GF-D8 (cell line): ENCODE results near the gene CCDC27.
"Not testable (repeated sequence)": the region's sequence is repeated elsewhere in the genome, so short reads cannot be mapped to it uniquely, and the experiment has no call there.

Source experiments
- DNase-seq: peaks from one replicate; lab custom pipeline; 2025; lab: John Stamatoyannopoulos, UW

The CCDC27 gene

GRCh38 chr1:3718764-3719163 lies 33.5 kb upstream of the CCDC27 start:
- no peak for DNase-seq

GRCh38 chr1:3721955-3722465 lies 30.2 kb upstream of the CCDC27 start:
- no peak for DNase-seq

- DNase-seq = no peak
Observed at GRCh38 chr1:3722846-3723245, 29.4 kb upstream of the CCDC27 start.

- not testable (repeated sequence) for DNase-seq
Observed at GRCh38 chr1:3724416-3725030, 27.7 kb upstream of the CCDC27 start.

GRCh38 chr1:3725366-3725765 lies 26.9 kb upstream of the CCDC27 start:
- no peak for DNase-seq

GRCh38 chr1:3727042-3727824 lies 25.0 kb upstream of the CCDC27 start:
- DNase-seq = no peak

GRCh38 chr1:3727825-3728776 lies 24.1 kb upstream of the CCDC27 start:
- no peak for DNase-seq

- no peak for DNase-seq
Observed at GRCh38 chr1:3729594-3730542, 22.4 kb upstream of the CCDC27 start.

- DNase-seq = no peak
Observed at GRCh38 chr1:3730543-3731247, 21.6 kb upstream of the CCDC27 start.

GRCh38 chr1:3731583-3732433 lies 20.4 kb upstream of the CCDC27 start:
- DNase-seq = no peak

GRCh38 chr1:3732434-3733093 lies 19.7 kb upstream of the CCDC27 start:
- DNase-seq = no peak

- DNase-seq = no peak
Observed at GRCh38 chr1:3733094-3733882, 19.0 kb upstream of the CCDC27 start.

GRCh38 chr1:3733883-3734589 lies 18.2 kb upstream of the CCDC27 start:
- no peak for DNase-seq

- DNase-seq = no peak
Observed at GRCh38 chr1:3734602-3735001, 17.6 kb upstream of the CCDC27 start.

- no peak for DNase-seq
Observed at GRCh38 chr1:3735027-3735681, 17.1 kb upstream of the CCDC27 start.

GRCh38 chr1:3735688-3736087 lies 16.6 kb upstream of the CCDC27 start:
- DNase-seq = no peak

- no peak for DNase-seq
Observed at GRCh38 chr1:3736131-3736561, 16.1 kb upstream of the CCDC27 start.
